ENCODE measurements around the gene PHETA1. TPM values are rescaled to one million over a fixed set of nuclear protein-coding genes. Genes with fewer than 3 reads are reported as not detected.
A peak's percentile ranks its signal among the peaks of the same experiment; 100 is the strongest.

Gene PHETA1
- total and polyA plus RNA-seq, 11 donors: 12.8 to 48.7 (median 24.5) TPM

DNA sequence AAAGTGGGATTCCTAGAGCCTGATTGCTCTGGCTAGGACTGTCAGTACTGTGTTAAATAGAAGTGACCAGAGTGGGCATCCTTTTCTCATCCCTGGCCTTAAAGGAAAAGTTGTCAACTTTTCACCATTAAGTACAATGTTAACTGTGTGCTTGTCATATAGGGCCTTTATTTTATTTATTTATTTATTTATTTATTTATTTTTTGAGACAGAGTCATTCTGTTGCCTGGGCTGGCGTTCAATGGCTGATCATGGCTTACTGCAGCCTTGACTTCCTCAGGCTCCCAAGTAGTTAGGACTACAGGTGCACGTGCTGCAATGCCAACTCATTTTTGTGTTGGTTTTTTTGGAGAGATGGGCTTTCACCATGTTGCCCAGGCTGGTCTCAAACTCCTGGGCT lies 48.4 kb upstream of the PHETA1 start:
- intact Hi-C loops (cut with DNase I): no loop called here
- Histone ChIP-seq H3K9me3 (no peaks in the 10 kb centered on the region), H3K36me3 (peaks cover 0 to 68% (median 46%) of the 10 kb centered on the region in 9 donors), H3K27me3 (no peaks in the 10 kb centered on the region), H3K4me1 (peaks cover 17 to 88% (median 47%) of the 10 kb centered on the region in 12 donors), H3K4me3 (no peak overlapping the region), H3K27ac (peak overlapping the region in 4 of 12 donors; percentile 15 to 97 (median 68))
- DNase-seq (no peak), ATAC-seq (no peak)
- TF ChIP-seq, protein P1, sequence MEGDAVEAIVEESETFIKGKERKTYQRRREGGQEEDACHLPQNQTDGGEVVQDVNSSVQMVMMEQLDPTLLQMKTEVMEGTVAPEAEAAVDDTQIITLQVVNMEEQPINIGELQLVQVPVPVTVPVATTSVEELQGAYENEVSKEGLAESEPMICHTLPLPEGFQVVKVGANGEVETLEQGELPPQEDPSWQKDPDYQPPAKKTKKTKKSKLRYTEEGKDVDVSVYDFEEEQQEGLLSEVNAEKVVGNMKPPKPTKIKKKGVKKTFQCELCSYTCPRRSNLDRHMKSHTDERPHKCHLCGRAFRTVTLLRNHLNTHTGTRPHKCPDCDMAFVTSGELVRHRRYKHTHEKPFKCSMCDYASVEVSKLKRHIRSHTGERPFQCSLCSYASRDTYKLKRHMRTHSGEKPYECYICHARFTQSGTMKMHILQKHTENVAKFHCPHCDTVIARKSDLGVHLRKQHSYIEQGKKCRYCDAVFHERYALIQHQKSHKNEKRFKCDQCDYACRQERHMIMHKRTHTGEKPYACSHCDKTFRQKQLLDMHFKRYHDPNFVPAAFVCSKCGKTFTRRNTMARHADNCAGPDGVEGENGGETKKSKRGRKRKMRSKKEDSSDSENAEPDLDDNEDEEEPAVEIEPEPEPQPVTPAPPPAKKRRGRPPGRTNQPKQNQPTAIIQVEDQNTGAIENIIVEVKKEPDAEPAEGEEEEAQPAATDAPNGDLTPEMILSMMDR (IDR thresholded peaks at IDR 0.05): no peak
- no peak for TF ChIP-seq POLR2A (IDR thresholded peaks at IDR 0.05)
- WGBS, 4 donors: 83 to 94% (median 92%) methylated on average over 2 of the region's 2 CpGs

DNA sequence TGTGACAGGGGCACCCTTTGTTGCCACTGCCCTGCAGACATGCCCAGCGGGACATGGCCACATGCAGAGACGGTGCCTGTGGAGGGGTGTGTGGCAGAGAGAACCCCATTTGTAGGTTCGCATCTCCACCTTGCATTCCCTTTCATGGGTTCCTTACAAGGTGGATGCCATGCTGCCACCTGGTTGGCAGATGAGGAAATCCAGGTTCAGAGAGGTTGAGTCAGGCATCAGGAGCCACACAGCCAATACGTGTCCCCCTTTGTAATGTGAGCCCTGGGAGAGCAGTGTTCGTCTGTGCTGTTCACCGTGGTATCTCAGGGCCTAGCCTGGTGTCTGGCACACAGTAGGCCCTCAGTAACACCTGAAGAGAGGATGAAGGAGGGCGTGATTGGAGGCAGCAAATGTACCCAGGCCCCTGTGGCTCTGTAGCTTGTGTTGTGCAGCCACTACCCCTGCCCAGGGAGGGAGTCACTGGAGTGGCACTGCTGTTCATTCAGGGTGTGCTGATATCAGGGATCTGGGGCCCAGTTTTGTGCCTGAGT lies 45.9 kb upstream of the PHETA1 start:
- Histone ChIP-seq H3K9me3 (no peaks in the 10 kb centered on the region), H3K36me3 (peaks cover 0 to 44% (median 25%) of the 10 kb centered on the region in 9 donors), H3K27ac (peak overlapping the region in 11 of 12 donors; percentile 86 to 99 (median 97)), H3K4me1 (peaks cover 31 to 89% (median 62%) of the 10 kb centered on the region in 12 donors), H3K4me3 (no peak overlapping the region), H3K27me3 (no peaks in the 10 kb centered on the region)
- DNase-seq: no peak
- no peak for ATAC-seq
- intact Hi-C loops (cut with DNase I): no loop called here
- TF ChIP-seq POLR2A (IDR thresholded peaks at IDR 0.05): no peak
- 88 to 92% (median 91%) methylated on average over 7 of the region's 7 CpGs for WGBS, 4 donors

DNA sequence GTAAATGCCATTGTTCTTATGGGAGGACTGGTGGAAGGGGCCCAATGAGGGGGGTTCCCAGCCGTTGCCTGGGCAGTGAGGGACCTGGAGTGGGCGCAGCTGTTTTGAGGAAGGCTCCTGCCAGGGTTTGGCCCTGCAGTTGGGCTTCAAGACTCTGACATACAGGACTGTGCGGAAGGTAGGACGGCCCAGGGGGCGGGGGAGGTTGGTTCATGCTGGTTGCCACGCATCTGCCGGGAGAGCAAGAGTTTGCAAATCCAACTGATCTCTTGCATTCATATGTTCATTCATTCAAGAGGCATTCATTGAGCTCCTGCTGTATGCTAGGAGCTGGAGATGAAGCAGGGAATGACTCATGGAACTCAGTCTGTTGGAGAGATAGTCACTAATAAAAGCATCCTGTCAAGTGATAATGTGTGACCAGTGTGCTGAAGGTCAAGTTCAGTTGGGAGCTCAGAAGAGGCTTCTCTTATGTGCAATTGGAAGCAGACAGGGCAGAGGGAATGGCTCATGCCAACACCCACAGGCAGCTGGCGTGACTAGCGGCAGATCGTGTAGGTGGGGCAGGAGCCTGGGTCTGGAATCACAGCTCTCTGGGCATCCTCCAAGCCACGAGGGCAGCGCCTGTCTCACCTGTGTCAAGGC lies 44.7 kb upstream of the PHETA1 start:
- peak; percentile 33 to 70 (median 49) for ATAC-seq
- Histone ChIP-seq H3K4me1 (peaks cover 40 to 89% (median 68%) of the 10 kb centered on the region in 12 donors), H3K9me3 (no peaks in the 10 kb centered on the region), H3K36me3 (peaks cover 0 to 35% (median 14%) of the 10 kb centered on the region in 9 donors), H3K27ac (peak overlapping the region; percentile 49 to 99 (median 97)), H3K27me3 (no peaks in the 10 kb centered on the region), H3K4me3 (no peak overlapping the region)
- TF ChIP-seq, protein P1 (IDR thresholded peaks at IDR 0.05): no peak
- no peak for TF ChIP-seq POLR2A (IDR thresholded peaks at IDR 0.05)
- WGBS, 4 donors: 54 to 59% (median 58%) methylated on average over 12 of the region's 12 CpGs
- DNase-seq: peak in 3 of 5 donors; percentile 62 to 82 (median 81)
- intact Hi-C loops (cut with DNase I): loop anchor here in 1 of 10 donors (2.0 kb wide), 1 partner anchor 13 kb away; no protein-coding TSS in a partner anchor

DNA sequence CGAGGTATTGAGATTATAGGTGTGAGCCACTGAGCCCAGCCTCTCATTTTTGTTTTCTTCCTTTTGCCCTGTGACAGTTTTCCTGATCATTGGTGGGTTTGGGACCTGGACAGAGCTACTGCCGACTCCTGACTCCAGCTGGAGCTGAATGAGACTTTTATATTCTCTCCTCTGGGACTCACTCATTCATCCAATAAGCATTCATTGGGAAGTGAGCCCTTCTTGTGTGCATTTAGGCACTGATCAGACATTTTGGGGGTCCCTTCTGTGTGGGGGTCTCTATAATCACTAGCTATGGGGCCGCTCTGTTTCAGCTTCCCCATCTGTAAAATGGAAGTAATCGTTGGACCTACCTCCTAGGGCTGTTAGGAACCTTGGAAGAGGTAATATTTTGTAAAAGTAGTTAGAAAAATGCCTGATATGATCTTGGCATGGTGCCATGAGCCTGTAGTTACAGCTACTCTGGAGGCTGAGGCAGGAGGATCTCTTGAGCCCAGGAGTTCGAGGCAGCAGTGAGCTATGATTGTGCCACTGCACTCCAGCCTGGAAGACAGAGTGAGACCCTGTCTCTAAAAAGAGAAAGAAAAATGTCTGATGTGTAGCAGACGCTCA lies 44.0 kb upstream of the PHETA1 start:
- H3K36me3 ChIP-seq: peaks cover 0 to 30% (median 8%) of the 10 kb centered on the region in 9 donors
- no peaks in the 10 kb centered on the region for H3K9me3 ChIP-seq
- no peaks in the 10 kb centered on the region for H3K27me3 ChIP-seq
- H3K4me3 ChIP-seq: no peak overlapping the region
- TF ChIP-seq, protein P1 (IDR thresholded peaks at IDR 0.05): no peak
- no peak for TF ChIP-seq POLR2A (IDR thresholded peaks at IDR 0.05)
- H3K4me1 ChIP-seq: peaks cover 43 to 89% (median 75%) of the 10 kb centered on the region in 12 donors
- intact Hi-C loops (cut with DNase I): loop anchor here in 1 of 10 donors (2.0 kb wide), 1 partner anchor 14 kb away; no protein-coding TSS in a partner anchor
- peak overlapping the region; percentile 49 to 99 (median 97) for H3K27ac ChIP-seq
- DNase-seq (no peak), ATAC-seq (no peak)
- 50 to 58% (median 55%) methylated on average over 6 of the region's 6 CpGs for WGBS, 4 donors
